ENCODE measurements around the gene MEI1. TPM values are rescaled to one million over a fixed set of nuclear protein-coding genes. Genes with fewer than 3 reads are reported as not detected.

Gene MEI1
- total RNA-seq, 4 donors from 2014 or later, result 0.16 to 13.6 (median 6.3) TPM

GRCh38 chr22:41799486-41800347, 100.4 kb downstream of the MEI1 start:
- TF ChIP-seq, protein P1, sequence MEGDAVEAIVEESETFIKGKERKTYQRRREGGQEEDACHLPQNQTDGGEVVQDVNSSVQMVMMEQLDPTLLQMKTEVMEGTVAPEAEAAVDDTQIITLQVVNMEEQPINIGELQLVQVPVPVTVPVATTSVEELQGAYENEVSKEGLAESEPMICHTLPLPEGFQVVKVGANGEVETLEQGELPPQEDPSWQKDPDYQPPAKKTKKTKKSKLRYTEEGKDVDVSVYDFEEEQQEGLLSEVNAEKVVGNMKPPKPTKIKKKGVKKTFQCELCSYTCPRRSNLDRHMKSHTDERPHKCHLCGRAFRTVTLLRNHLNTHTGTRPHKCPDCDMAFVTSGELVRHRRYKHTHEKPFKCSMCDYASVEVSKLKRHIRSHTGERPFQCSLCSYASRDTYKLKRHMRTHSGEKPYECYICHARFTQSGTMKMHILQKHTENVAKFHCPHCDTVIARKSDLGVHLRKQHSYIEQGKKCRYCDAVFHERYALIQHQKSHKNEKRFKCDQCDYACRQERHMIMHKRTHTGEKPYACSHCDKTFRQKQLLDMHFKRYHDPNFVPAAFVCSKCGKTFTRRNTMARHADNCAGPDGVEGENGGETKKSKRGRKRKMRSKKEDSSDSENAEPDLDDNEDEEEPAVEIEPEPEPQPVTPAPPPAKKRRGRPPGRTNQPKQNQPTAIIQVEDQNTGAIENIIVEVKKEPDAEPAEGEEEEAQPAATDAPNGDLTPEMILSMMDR (IDR thresholded peaks at IDR 0.05; ENCODE audit: low read depth), result no peak

- TF ChIP-seq, protein P1 (IDR thresholded peaks at IDR 0.05; ENCODE audit: low read depth), result no peak
Measured at GRCh38 chr22:41800348-41801146, 101.2 kb downstream of the MEI1 start, which contains the start of gene CCDC134. CCDC134 (plus strand) TSS chr22:41800679; CDS start chr22:41808891, 8,212 bp downstream.

DNA sequence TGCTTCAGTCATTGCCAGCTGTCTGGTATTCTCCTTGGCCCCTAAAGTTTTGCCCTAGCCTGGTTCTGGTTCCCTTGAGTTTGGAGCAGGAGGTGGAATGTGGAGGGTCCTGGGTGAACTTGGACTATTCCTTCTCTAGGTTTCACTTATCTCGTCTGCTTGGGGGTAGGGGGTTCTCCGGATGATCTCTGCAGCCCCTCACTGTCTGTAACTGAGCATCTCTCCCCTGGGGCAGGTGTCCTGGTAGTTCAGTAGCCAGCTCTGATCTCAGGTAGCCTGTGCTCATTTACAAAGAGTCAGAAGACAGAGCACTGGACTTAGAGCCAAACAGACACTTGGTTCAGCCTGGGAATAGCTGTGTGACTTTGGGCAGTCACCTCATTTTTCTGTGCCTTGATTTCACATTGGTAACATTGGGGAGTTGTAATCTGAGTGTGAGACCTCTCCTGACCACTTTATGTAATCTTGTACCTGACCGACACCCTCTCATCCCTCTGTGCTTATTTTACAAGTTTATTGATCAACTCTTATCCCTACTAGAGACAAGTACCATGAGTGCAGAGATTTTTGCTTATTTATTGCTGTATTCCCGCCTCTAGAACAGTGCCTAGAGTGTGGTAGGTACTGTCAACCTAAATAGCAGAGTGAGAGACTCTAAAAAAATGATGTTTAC, 102.0 kb downstream of the MEI1 start:
- TF ChIP-seq, protein P1 (IDR thresholded peaks at IDR 0.05; ENCODE audit: low read depth), result no peak

- TF ChIP-seq, protein P1 (IDR thresholded peaks at IDR 0.05; ENCODE audit: low read depth), result no peak
Measured at GRCh38 chr22:41801886-41802285, 102.6 kb downstream of the MEI1 start.

DNA sequence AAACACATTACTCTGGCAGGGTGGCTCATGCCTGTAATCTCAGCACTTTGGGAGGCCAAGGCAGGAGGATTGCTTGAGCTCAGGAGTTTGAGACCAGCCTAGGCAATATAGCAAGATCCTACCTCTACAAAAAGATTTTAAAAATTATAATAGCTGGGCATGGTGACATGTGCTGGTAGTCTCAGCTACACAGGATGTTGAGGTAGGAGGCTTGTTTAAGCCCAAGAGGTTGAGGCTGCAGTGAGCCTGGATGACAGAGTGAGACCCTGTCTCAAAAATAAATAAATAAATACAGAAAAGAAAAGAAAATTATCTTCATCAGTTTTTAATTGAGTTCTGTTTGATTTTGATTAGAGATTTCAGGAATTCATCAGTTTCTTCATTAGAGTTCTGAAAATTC, 106.3 kb downstream of the MEI1 start:
- TF ChIP-seq, protein P1 (IDR thresholded peaks at IDR 0.05; ENCODE audit: low read depth), result no peak

DNA sequence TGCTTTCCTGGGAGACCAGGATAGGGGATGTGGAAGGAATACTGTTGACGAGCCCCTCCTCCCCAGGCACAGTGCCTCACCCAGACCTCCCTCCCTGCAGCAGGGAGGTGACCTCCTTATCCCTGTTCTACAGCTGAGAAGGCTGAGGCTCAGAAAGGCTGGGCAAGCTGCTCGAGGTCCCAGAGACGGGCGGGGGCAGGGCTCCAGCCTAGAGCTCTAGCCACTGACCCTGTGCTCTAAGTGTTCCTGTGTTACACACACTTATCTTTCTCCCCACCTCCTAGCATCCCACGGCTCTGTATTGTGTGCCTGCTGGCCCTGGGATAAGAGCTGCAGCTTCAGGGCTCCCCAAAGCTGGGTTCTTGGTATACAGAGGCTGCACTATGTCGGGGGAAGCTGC, 109.1 kb downstream of the MEI1 start:
- TF ChIP-seq, protein P1 (IDR thresholded peaks at IDR 0.05; ENCODE audit: low read depth), result no peak
